ENCODE measurements around the gene GAS2L2.

The GAS2L2 gene

DNA sequence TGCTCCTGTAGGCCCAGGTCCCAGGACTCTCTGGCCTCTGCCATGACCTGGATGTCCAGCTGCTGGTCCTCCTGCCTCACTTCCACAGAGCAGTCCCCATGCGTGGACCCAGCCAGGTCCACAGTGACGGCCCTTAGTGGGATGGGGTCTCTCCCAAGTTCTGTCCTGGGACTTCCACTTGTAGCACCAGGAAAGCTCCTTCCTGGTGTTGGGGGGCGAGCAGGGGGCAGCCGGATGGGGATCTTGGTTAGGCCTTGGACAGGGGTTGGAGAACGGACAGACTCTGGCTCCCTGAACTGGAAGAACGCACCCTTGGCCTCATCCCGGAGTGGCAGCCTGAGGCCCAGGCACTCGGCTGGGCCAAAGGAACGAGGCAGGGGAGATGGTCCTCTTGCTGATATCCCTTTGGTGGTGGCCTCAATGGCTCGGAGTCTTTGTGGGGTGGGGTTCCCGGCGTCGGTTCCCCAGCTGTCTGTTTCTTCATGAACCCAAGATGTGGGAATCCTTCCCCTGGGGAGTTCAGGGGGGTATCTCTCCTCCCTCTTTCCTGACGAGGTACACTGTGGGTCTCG lies 7.2 kb downstream of the GAS2L2 start:
- no peak for DNase-seq (ENCODE audit: low spot score)

- no peak for DNase-seq (ENCODE audit: low spot score)
These were observed 7.8 kb downstream of the GAS2L2 start for GRCh38 chr17:35745246-35745645.

DNA sequence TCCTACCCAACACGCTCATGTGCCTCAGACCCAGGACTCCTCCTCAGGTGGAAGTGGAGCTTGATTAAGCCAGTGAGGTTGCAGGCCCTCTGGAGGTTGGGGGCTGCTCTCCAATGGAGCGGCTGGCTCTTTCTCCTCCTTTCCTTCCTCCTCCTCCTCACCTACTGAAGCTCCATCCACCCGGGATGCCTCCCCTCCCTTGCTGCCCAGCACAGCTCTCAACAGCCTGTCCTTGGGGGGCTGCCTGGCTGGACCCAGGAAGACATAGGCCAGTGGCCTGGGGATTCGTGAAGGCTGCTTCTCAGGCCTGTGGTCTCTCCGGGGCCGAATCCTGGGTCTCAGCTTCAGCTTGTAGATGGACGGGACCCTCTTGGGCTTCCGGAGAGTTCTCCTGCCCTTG lies 8.2 kb downstream of the GAS2L2 start:
- no peak for DNase-seq (ENCODE audit: low spot score)

GRCh38 chr17:35743626-35744328 lies 9.3 kb downstream of the GAS2L2 start:
- no peak for DNase-seq (ENCODE audit: low spot score)

GRCh38 chr17:35742896-35743477 lies 10.1 kb downstream of the GAS2L2 start:
- DNase-seq (ENCODE audit: low spot score), result no peak

- DNase-seq (ENCODE audit: low spot score), result no peak
These were observed 10.5 kb downstream of the GAS2L2 start for GRCh38 chr17:35742496-35742895.

GRCh38 chr17:35740997-35741931 lies 11.8 kb downstream of the GAS2L2 start:
- no peak for DNase-seq (ENCODE audit: low spot score)

DNA sequence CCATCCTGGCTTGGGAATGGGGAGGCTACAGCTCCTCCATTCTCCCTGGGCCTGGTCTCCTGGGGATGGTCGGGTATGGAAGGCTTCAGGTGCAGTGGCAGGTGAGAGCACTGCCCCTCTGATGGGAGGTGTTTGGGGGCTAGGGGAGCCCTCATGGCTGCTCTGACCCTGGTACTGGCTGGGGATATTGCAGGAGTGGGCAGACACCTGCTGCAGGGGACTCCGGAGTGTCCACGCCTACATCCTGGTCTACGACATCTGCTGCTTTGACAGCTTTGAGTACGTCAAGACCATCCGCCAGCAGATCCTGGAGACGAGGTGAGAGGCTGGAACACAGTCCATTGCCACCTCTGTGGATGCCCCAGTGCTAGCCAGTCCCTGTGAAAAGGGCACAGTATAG lies 12.8 kb downstream of the GAS2L2 start:
- no peak for DNase-seq (ENCODE audit: low spot score)

- no peak for DNase-seq (ENCODE audit: low spot score)
These were observed 14.4 kb downstream of the GAS2L2 start for GRCh38 chr17:35738519-35739133.

DNA sequence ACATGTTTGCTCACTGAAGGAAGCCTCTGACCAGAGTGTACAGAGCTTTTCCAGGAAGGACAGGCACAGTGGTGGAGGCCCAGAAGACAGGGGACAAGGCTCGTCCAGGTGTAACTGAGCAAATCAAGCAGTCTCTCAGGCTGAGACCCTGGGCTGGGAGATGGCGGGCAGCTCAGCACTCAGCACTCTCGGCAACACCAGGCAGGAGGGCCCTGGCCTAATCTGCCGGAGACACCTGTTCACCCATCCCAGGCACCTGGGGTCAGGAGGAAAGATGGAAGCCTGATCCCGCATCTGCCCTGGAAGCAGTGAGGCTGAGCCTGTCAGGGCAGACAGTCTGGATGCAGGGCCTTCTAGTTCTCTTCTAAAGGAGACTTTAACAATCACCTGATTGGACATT lies 16.8 kb downstream of the GAS2L2 start:
- no peak for DNase-seq (ENCODE audit: low spot score)

DNA sequence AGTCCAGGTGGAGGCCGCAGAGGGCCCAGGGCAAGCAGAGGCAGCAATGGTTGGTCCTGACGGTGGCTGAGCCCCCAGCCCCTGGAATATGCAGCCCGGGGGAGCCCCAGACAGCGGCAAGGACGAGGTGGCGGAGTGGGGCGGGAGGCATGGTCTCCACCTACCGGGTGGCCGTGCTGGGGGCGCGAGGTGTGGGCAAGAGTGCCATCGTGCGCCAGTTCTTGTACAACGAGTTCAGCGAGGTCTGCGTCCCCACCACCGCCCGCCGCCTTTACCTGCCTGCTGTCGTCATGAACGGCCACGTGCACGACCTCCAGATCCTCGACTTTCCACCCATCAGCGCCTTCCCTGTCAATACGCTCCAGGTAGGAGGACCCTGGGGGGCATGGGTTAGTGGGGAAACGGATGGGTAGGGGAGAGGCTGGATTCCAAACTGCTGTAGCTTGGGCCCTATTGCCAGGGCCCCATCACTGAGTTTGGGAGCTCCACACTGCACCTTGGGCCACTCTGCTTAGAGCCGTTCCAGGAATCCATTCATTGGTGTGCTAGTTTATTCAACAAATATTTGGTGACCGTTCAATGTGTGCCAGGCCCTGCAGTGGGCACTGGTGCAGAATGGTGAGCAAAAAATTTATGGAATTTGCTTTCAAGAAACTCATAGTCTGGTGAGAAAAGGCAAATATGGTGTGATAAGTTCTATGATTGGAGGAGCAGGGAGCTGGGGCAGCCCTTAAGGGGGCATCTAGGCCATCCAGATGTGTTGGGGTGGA lies 17.8 kb downstream of the GAS2L2 start:
- no peak for DNase-seq (ENCODE audit: low spot score)

GRCh38 chr17:35734396-35734795 lies 18.6 kb downstream of the GAS2L2 start:
- DNase-seq (ENCODE audit: low spot score), result no peak

GRCh38 chr17:35733366-35733765 lies 19.7 kb downstream of the GAS2L2 start:
- no peak for DNase-seq (ENCODE audit: low spot score)

- DNase-seq (ENCODE audit: low spot score), result no peak
These were observed 20.3 kb downstream of the GAS2L2 start for GRCh38 chr17:35732806-35733136.

DNA sequence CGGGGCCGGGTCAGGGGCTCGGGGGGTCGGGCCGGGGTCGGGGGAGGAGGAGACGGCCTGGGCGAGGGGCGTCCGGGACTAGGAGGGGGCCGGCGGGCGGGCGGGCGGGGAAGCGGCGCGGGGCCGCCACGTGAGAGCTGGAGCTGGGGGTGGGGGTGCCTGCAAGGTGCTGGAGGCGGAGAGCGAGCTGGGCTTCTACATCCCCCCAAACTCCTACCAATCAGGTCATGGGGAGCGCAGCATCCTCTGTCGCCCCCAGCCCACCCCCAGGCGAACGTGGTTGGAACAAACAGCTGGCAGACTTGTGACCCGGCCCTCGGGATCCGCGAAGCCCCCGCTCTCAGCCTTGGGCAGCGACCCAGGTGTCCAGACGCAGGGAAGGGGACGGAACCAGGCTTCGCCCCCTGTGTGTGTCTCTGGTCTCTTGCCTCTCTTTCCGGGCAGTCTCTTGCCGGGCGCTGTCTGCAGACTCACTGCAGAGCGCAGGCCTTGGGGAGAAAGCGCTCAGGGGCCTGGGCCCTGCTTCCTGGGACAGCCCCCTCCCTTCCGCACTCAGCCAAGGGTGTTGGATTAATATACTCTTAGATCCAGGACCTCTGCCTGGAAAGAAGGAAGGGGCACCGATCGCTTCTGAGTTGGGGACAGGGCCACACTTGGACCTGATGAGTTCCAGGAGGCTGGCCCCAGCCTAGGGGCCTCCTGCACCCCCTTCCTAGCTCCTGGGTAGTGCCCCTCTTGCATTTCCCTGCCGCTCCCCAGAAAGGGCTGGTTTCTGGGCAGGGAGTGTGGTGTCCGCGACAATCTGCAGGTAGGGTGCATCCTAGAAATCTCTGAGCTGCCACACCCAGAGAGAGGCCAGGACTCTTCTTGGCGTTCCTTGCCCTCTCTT lies 20.9 kb downstream of the GAS2L2 start:
- no peak for DNase-seq (ENCODE audit: low spot score)

DNA sequence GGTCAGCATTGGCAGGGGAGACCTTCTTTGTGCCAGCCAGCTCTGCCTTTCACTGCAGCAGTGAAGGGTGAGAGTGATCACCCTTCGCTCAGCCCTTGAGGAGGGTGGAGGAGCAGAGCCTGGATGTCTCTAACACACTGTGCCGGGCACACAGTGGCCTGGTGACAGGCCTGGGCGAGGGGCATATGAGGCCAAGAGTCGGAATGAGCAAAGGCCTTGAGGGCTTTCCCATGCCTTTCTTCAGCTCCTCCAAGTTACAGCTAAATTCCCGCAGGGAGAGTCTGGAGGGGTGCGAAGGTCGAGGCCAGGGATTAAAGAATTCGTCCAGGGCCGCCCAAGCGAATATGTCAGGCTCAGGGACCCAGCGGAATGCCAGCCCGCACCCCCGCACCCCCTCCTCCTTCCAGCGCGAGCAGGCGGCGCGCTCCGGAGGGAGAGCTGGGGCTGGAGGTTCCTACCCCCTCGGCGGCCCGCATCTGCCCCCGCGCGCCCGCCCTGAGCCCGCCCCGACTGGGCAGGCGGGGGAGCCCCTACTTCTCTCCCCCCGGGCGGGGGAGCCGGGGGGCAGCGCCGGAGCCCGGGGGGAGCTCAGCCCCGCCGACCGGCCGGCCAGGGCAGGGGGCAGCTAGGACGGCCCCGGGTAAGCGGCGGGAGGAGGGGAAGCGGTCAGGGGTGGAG lies 21.7 kb downstream of the GAS2L2 start, which contains the start of gene RASL10B:
TSS of gene RASL10B (plus strand) at position 401 of the 678 bp plus-strand sequence. CDS start 3,546 bp downstream, outside the sequence.
- DNase-seq (ENCODE audit: low spot score), result peak; percentile 57

DNA sequence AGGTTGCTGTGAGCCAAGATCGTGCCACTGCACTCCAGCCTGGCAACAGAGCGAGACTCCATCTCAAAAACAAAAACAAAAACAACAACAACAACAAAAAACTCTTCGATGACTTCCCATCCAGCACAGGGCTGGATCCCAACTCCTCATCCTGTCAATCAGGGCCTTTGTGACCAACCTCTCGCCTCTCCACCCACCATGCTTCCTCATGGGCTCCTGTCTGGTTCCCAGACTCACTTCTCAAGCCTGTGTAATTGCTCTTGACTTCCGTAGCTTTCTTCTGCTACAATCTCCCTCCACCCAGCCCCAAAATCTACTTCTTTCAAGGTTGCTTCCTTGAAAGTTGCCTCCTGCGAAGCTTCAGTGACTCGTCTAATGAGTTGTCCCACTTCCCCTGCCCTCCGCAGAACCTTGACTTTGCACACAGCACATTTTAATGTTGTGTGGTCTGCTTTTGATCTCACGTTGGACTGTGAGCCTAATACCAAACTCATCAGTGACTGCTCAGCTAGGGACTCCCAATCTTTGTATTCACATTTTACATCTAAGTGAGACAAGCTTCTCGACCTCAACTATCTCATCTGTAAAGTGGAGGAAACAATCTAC lies 22.5 kb downstream of the GAS2L2 start:
- DNase-seq (ENCODE audit: low spot score), result no peak

DNA sequence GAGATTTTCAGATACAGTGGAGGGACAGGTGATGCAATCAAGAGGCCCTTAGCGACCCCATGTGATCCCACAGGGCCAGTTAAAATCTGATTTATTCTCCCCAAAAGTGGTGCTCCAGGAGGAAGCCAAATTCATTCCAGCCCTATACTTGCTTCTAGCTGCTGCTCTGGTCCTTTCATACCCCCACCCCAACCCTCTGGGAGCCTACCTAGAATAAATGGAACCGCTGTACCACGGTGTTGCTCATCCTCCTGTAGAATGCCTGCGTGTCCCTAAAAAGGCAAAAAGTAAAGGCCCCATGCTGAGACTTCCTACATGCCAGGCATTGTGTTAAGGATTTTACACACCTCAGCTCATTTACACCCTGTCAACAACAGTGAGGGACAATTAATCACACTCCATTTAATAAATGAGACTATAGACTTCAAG lies 23.6 kb downstream of the GAS2L2 start:
- DNase-seq (ENCODE audit: low spot score), result no peak

DNA sequence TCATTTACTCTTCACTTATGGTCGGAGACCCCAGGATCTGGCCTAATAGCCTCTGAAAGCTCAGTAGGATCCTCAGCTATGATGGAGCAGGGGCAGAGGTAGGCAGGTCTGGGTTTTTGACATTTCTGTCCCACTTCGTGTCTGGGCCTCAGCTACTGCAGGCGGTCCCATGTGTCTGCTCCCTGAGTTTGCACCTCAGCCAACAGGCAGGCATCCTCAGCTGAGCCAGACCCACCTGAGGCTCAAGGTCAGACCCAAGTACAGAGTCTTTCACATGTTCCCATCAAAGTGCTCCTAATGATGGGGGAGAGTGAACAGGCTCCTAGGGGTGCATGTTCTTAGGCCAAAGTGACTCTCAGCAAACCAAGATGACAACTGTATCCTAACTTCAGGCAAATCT lies 24.5 kb downstream of the GAS2L2 start:
- DNase-seq (ENCODE audit: low spot score), result no peak

Measured in cerebellar cortex (tissue), 1 donor.